Endothelial cell of umbilical vein (primary cell): Measurements from ENCODE around the gene SP140. TPM values are rescaled to one million over a fixed set of nuclear protein-coding genes. Genes with fewer than 3 reads are reported as not detected.

Experiments used
- BruUV-seq: library from RNA; stranded (reverse); fragments of 400-500 nt; replicated peaks from 2 replicates; lab custom pipeline; 2021; lab: Mats Ljungman, UMichigan
- CTCF ChIA-PET: fragments of 300-600, 350-600 bp; sonication (Branson Sonifier 250); formaldehyde crosslinking; loops from one replicate; lab custom pipeline; 2021; ENCODE audit warnings: antibody characterized with exemption, inconsistent platforms; lab: Charles Lee
- POLR2A ChIA-PET: fragments of 300-600, 350-600 bp; sonication (Branson Sonifier 250); formaldehyde crosslinking; loops from one replicate; lab custom pipeline; 2021; ENCODE audit warnings: antibody characterized with exemption, inconsistent platforms; lab: Charles Lee
- DNase-seq: peaks from one replicate; pipeline ENCODE4 v3.0.0-alpha.2; 2011; ENCODE audit warnings: low read depth, low spot score
- FAIRE-seq: peaks from 2 replicates; lab custom pipeline; 2011; peaks lifted over from hg19 to GRCh38; lab: Jason Lieb, UNC
- H2AFZ ChIP-seq: 2 replicates; pipeline ENCODE4 v1.6.0; 2012; ENCODE audit warnings: low read depth, low read length, control low read depth, inconsistent platforms
- H3K27ac ChIP-seq: 2 replicates; pipeline ENCODE4 v1.5.1; 2011; ENCODE audit warnings: low read depth, mild to moderate bottlenecking, control low read depth, low read length, moderate library complexity; ENCODE audit not compliant: insufficient read depth
- H3K27me3 ChIP-seq, 2 experiments: 2 replicates each; pipeline versions ENCODE4 v1.6.0 to v1.6.1; 2011; ENCODE audit warnings: low read length in 2 of 2, mixed read lengths in 1 of 2; ENCODE audit not compliant: control insufficient read depth in 2 of 2, insufficient read depth in 2 of 2
- H3K36me3 ChIP-seq, 2 experiments: 2 replicates in 1 of 2; 3 replicates in 1 of 2; pipeline ENCODE4 v1.5.1; 2011; ENCODE audit warnings: low read length in 2 of 2, mild to moderate bottlenecking in 1 of 2, moderate library complexity in 1 of 2; ENCODE audit not compliant: control insufficient read depth in 2 of 2, insufficient read depth in 2 of 2; ENCODE audit errors: extremely low read depth in 1 of 2
- H3K4me1 ChIP-seq: 3 replicates; pipeline ENCODE4 v1.5.1; 2011; ENCODE audit warnings: mild to moderate bottlenecking, low read length; ENCODE audit not compliant: control insufficient read depth, insufficient read depth; ENCODE audit errors: extremely low read depth
- H3K4me2 ChIP-seq: 2 replicates; pipeline ENCODE4 v1.6.1; 2011; ENCODE audit warnings: low read length, control low read depth, mixed read lengths; ENCODE audit not compliant: insufficient read depth
- H3K4me3 ChIP-seq, 3 experiments: fragments of 200-600 bp in 1 of 3; sonication (generic), shearing (Covaris generic) in 1 of 3; replicated peaks in 1 of 3; 2 replicates each; pipeline ENCODE4 v1.5.1; 2011 to 2016; ENCODE audit warnings: control low read depth in 3 of 3, low read length in 3 of 3, mild to moderate bottlenecking in 2 of 3, inconsistent platforms in 1 of 3, low read depth in 1 of 3, moderate library complexity in 1 of 3; ENCODE audit not compliant: insufficient read depth in 1 of 3
- H3K79me2 ChIP-seq: 2 replicates; pipeline ENCODE4 v1.6.0; 2012; ENCODE audit warnings: low read length, inconsistent platforms; ENCODE audit not compliant: control insufficient read depth, insufficient read depth
- H3K9ac ChIP-seq: replicated peaks from 2 replicates; pipeline ENCODE3; 2011; ENCODE audit warnings: low read length, control low read depth; ENCODE audit not compliant: insufficient read depth; ENCODE audit errors: extremely low read depth
- H3K9me1 ChIP-seq: replicated peaks from 3 replicates; pipeline ENCODE4 v1.6.0; 2011; ENCODE audit warnings: mild to moderate bottlenecking, low read length; ENCODE audit not compliant: control insufficient read depth, insufficient read depth; ENCODE audit errors: extremely low read depth
- H3K9me3 ChIP-seq: replicated peaks from 2 replicates; pipeline ENCODE4 v1.5.1; 2012; ENCODE audit warnings: low read length, inconsistent platforms; ENCODE audit not compliant: control insufficient read depth, insufficient read depth
- H4K20me1 ChIP-seq: replicated peaks from 2 replicates; pipeline ENCODE3; 2011; ENCODE audit warnings: mild to moderate bottlenecking, low read length; ENCODE audit not compliant: control insufficient read depth, insufficient read depth; ENCODE audit errors: extremely low read depth
- EZH2 ChIP-seq: IDR thresholded peaks from 2 replicates; pipeline ENCODE4 v1.6.1; 2012; ENCODE audit warnings: borderline replicate concordance, low read depth, mild to moderate bottlenecking, moderate library complexity, low read length, inconsistent platforms; ENCODE audit not compliant: severe bottlenecking
- FOS ChIP-seq: IDR thresholded peaks from 2 replicates; pipeline ENCODE4 v1.6.1; 2011; ENCODE audit warnings: mild to moderate bottlenecking, low read length, moderate library complexity, borderline replicate concordance; ENCODE audit not compliant: insufficient read depth
- GATA2 ChIP-seq: IDR thresholded peaks from 2 replicates; pipeline ENCODE4 v1.7.0; 2011; ENCODE audit warnings: low read depth, mild to moderate bottlenecking, moderate library complexity, mixed read lengths, low read length; ENCODE audit not compliant: insufficient read length, insufficient read depth
- JUN ChIP-seq: IDR thresholded peaks from 2 replicates; pipeline ENCODE4 v1.6.1; 2011; ENCODE audit warnings: borderline replicate concordance, low read depth; ENCODE audit not compliant: insufficient read length, insufficient read depth
- MYC ChIP-seq: IDR thresholded peaks from one replicate; pipeline ENCODE4 v1.6.1; 2011; ENCODE audit warnings: mild to moderate bottlenecking, low read depth, low read length
- POLR2A ChIP-seq: IDR thresholded peaks from 2 replicates; pipeline ENCODE4 v1.6.1; 2012; ENCODE audit warnings: low read depth, mild to moderate bottlenecking, control low read depth, low read length
- POLR2AphosphoS5 ChIP-seq: IDR thresholded peaks from 2 replicates; pipeline ENCODE4 v1.6.1; 2012; ENCODE audit warnings: low read depth, mild to moderate bottlenecking, control low read depth, low read length, moderate library complexity; ENCODE audit not compliant: insufficient read depth
- dilution Hi-C: fragments of 300-500 bp; cut with MboI; formaldehyde crosslinking; loops from one replicate; pipeline ENCODE4 v1.15.0; 2019; ENCODE audit warnings: low sequenced_read_pairs; ENCODE audit not compliant: extremely low pct_ligation_motif_present
- intact Hi-C: fragments of 100-400 bp; cut with micrococcal nuclease; formaldehyde crosslinking; loops from one replicate; pipeline ENCODE4 v1.10.0; 2022
- polyA plus RNA-seq, 4 experiments: library from polyadenylated mRNA; depleted of rRNA in 3 of 4; stranded (reverse) in 3 of 4; unstranded in 1 of 4; fragments of >200 nt; gene quantifications; 2 replicates each; pipeline versions ENCODE4 v1.2.1 to v1.2.3, GENCODE V29; 2011 to 2012; ENCODE audit warnings: missing spikeins in 1 of 4
- total RNA-seq: library from RNA; stranded (reverse); gene quantifications from 2 replicates; pipeline ENCODE4 v1.2.3, GENCODE V29; 2021
- TF ChIP-seq, protein P1 (sequence below), 2 donors: IDR thresholded peaks; 1 replicate in 1 of 2; 2 replicates in 1 of 2; pipeline ENCODE4 v1.5.1; 2011; ENCODE audit warnings: low read length in 2 of 2, mild to moderate bottlenecking in 2 of 2, moderate library complexity in 2 of 2, control low read depth in 1 of 2, inconsistent platforms in 1 of 2, low read depth in 1 of 2; ENCODE audit not compliant: insufficient read depth in 1 of 2; ENCODE audit errors: extremely low read depth in 1 of 2
- TF ChIP-seq, protein P2 (sequence below): IDR thresholded peaks from 2 replicates; pipeline ENCODE4 v1.6.1; 2011; ENCODE audit not compliant: insufficient read depth, insufficient read length

Gene SP140
- total and polyA plus RNA-seq, 2 donors (not counting 3 experiments of a cell fraction or from before 2014, with no cell fraction given): not detected

DNA sequence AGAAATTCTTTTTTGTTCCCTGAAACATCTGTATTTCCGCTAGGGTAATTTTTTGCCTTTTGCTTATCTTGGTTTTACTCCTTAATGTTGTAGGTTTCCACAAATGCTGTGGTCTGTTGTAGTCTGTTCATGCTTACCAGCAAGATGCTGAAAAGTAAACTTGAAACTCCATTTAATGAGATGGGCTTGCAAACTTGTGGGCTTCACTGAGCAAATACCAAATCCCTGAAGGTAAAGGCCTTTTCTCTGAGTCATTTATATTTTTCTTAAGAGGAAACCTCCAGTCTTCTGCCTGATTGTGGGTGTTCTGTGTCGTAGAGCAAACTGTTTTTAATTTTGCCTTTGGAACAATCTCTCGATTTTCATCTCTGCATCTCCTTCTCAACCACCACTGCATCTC is 9.3 kb downstream of the SP140 start:
- BruUV-seq: no TSS peak
- intact Hi-C loops: no loop called here
- FAIRE-seq (no peak), DNase-seq (no peak)
- Histone ChIP-seq H3K9me1 (no peaks in the 10 kb centered on the region), H4K20me1 (no peaks in the 10 kb centered on the region), H3K4me2 (no peak overlapping the region), H2AFZ (no peak overlapping the region), H3K27ac (no peak overlapping the region), H3K36me3 (no peaks in the 10 kb centered on the region), H3K4me3 (no peak overlapping the region), H3K9ac (no peak overlapping the region), H3K9me3 (no peaks in the 10 kb centered on the region), H3K27me3 (no peaks in the 10 kb centered on the region), H3K4me1 (peaks cover 5% of the 10 kb centered on the region), H3K79me2 (no peaks in the 10 kb centered on the region)
- TF ChIP-seq FOS: no peak
- no peak for TF ChIP-seq GATA2
- TF ChIP-seq POLR2A: no peak
- no peak for TF ChIP-seq POLR2AphosphoS5
- CTCF ChIA-PET: no interaction called here
- POLR2A ChIA-PET: no interaction called here
- dilution Hi-C loops: no loop called here

DNA sequence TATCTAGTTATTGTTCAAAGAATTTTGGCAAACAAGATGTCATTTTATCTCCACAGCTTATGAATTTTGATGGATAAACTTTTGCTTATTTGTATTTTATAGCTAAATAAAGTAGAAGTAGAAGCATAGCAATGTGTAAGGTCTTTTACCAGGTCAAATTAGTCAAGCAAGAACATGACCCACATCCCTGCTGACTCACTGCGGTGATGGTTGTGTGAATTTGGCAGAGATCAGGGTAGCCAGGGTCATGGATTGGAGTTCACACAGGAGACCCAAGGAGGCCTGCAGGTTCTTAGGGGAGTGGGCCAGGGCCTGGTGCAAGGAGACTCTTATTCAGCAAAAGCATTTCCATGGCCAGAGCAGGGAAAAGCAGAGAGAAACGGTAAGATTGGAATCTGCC is 18.7 kb downstream of the SP140 start:
- BruUV-seq: no TSS peak
- H3K4me3 ChIP-seq: no peak overlapping the region
- no peak overlapping the region for H3K9ac ChIP-seq
- peaks cover 2 to 19% of the 10 kb centered on the region in 2 experiments for H3K27me3 ChIP-seq
- H3K27ac ChIP-seq: no peak overlapping the region
- H2AFZ ChIP-seq: no peak overlapping the region
- FAIRE-seq (no peak), DNase-seq (no peak)
- no peaks in the 10 kb centered on the region for H3K4me1 ChIP-seq
- TF ChIP-seq, protein P1, sequence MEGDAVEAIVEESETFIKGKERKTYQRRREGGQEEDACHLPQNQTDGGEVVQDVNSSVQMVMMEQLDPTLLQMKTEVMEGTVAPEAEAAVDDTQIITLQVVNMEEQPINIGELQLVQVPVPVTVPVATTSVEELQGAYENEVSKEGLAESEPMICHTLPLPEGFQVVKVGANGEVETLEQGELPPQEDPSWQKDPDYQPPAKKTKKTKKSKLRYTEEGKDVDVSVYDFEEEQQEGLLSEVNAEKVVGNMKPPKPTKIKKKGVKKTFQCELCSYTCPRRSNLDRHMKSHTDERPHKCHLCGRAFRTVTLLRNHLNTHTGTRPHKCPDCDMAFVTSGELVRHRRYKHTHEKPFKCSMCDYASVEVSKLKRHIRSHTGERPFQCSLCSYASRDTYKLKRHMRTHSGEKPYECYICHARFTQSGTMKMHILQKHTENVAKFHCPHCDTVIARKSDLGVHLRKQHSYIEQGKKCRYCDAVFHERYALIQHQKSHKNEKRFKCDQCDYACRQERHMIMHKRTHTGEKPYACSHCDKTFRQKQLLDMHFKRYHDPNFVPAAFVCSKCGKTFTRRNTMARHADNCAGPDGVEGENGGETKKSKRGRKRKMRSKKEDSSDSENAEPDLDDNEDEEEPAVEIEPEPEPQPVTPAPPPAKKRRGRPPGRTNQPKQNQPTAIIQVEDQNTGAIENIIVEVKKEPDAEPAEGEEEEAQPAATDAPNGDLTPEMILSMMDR (IDR thresholded peaks at IDR 0.05; ENCODE audit: extremely low read depth in 1 of 2, insufficient read depth in 1 of 2, low read depth in 1 of 2, low read length in 2 of 2): no peak
- TF ChIP-seq JUN (no peak), GATA2 (no peak), EZH2 (no peak), POLR2A (no peak), MYC (no peak), FOS (no peak), POLR2AphosphoS5 (no peak)
- TF ChIP-seq, protein P2, sequence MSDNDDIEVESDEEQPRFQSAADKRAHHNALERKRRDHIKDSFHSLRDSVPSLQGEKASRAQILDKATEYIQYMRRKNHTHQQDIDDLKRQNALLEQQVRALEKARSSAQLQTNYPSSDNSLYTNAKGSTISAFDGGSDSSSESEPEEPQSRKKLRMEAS: no peak
- no peaks in the 10 kb centered on the region for H3K79me2 ChIP-seq
- no peaks in the 10 kb centered on the region for H3K9me1 ChIP-seq
- dilution Hi-C loops: no loop called here
- CTCF ChIA-PET: no interaction called here
- intact Hi-C loops: no loop called here
- no peak overlapping the region for H3K4me2 ChIP-seq
- no peaks in the 10 kb centered on the region for H3K9me3 ChIP-seq
- H4K20me1 ChIP-seq: no peaks in the 10 kb centered on the region
- POLR2A ChIA-PET: no interaction called here
- no peaks in the 10 kb centered on the region for H3K36me3 ChIP-seq
